ENCODE data around the gene ATP5F1D. TPM values are rescaled to one million over a fixed set of nuclear protein-coding genes. Genes with fewer than 3 reads are reported as not detected.
A peak's percentile ranks its signal among the peaks of the same experiment; 100 is the strongest.

ATP5F1D gene
- total and polyA plus RNA-seq, 2 of the 13 experiments (the other 11 are each of a cell fraction or from before 2014, with no cell fraction given) = 39.4 to 78.7 TPM

DNA sequence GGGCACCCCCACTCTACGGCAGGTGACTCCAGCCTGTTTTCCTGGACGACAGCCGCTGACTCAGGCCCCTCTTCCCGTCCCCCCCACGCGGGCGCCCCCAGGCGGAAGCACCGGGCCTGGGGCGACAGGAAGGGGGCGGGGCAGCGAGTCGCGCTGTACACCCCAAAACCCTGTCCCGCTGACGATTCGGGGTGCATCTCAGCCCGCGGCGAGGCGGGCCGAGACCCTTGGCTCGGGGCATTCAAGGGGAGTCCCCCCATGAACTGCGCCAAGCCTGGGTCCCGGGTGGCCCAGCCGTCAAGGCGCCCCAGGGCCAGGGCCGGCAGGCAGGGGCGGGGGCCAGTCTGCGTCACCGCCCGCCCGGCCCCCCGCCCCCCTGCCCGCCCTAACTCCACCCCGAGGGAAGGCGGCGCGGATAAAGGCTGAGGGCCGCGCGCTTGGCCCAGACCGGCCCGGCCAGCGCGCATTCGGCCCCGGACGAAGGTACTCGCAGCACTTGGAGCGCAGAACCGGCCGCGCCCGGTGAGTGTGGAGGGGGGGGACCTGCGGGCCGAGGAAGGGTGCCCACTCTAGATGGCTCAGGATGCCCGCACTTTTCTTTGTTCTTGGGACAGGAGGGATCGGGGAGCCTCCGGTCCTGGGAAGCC lies 6.7 kb downstream of the ATP5F1D start, which contains the start of gene MIDN (continued):
- TF ChIP-seq, protein P1, sequence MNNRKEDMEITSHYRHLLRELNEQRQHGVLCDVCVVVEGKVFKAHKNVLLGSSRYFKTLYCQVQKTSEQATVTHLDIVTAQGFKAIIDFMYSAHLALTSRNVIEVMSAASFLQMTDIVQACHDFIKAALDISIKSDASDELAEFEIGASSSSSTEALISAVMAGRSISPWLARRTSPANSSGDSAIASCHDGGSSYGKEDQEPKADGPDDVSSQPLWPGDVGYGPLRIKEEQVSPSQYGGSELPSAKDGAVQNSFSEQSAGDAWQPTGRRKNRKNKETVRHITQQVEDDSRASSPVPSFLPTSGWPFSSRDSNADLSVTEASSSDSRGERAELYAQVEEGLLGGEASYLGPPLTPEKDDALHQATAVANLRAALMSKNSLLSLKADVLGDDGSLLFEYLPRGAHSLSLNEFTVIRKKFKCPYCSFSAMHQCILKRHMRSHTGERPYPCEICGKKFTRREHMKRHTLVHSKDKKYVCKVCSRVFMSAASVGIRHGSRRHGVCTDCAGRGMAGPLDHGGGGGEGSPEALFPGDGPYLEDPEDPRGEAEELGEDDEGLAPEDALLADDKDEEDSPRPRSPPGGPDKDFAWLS (CRISPR knock-in tag; IDR thresholded peaks at IDR 0.05; ENCODE audit: borderline replicate concordance) = no peak
- TF ChIP-seq, protein P2, sequence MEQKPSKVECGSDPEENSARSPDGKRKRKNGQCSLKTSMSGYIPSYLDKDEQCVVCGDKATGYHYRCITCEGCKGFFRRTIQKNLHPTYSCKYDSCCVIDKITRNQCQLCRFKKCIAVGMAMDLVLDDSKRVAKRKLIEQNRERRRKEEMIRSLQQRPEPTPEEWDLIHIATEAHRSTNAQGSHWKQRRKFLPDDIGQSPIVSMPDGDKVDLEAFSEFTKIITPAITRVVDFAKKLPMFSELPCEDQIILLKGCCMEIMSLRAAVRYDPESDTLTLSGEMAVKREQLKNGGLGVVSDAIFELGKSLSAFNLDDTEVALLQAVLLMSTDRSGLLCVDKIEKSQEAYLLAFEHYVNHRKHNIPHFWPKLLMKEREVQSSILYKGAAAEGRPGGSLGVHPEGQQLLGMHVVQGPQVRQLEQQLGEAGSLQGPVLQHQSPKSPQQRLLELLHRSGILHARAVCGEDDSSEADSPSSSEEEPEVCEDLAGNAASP (CRISPR knock-in tag; IDR thresholded peaks at IDR 0.05; ENCODE audit: borderline replicate concordance) = no peak
- TF ChIP-seq NCOA2 (CRISPR knock-in tag; IDR thresholded peaks at IDR 0.05) (peak; percentile 36; the same call in 1 of the 2 replicates), RERE (CRISPR knock-in tag; IDR thresholded peaks at IDR 0.05; ENCODE audit: low read depth) (no peak), POLR2AphosphoS5 (IDR thresholded peaks at IDR 0.05; ENCODE audit: low read depth, low read length) (peak; percentile 95), SP2 (CRISPR knock-in tag; IDR thresholded peaks at IDR 0.05) (peak; percentile 39; the same call in 1 of the 2 replicates), SRF (IDR thresholded peaks at IDR 0.05; ENCODE audit: low read depth, low read length) (no peak), PHF20 (CRISPR knock-in tag; IDR thresholded peaks at IDR 0.05) (no peak; the same call in 1 of the 2 replicates), RBAK (CRISPR knock-in tag; IDR thresholded peaks at IDR 0.05) (no peak), ZIK1 (CRISPR knock-in tag; IDR thresholded peaks at IDR 0.05; ENCODE audit: borderline replicate concordance, low read depth) (no peak), KDM4B (CRISPR knock-in tag; IDR thresholded peaks at IDR 0.05) (no peak; the same call in 1 of the 2 replicates), GMEB1 (CRISPR knock-in tag; IDR thresholded peaks at IDR 0.05; ENCODE audit: borderline replicate concordance) (no peak), NFYC (CRISPR knock-in tag; IDR thresholded peaks at IDR 0.05) (no peak), ZBTB7B (CRISPR knock-in tag; IDR thresholded peaks at IDR 0.05) (peak; percentile 75; the same call in 1 of the 2 replicates), ZNF660 (CRISPR knock-in tag; IDR thresholded peaks at IDR 0.05; ENCODE audit: borderline replicate concordance, low read depth) (no peak), ZNF343 (CRISPR knock-in tag; IDR thresholded peaks at IDR 0.05) (no peak), RAD51 (IDR thresholded peaks at IDR 0.05; ENCODE audit: borderline replicate concordance) (no peak), KDM5B (CRISPR knock-in tag; IDR thresholded peaks at IDR 0.05; ENCODE audit: borderline replicate concordance) (no peak; the same call in 1 of the 2 replicates)
- TF ChIP-seq, protein P3, sequence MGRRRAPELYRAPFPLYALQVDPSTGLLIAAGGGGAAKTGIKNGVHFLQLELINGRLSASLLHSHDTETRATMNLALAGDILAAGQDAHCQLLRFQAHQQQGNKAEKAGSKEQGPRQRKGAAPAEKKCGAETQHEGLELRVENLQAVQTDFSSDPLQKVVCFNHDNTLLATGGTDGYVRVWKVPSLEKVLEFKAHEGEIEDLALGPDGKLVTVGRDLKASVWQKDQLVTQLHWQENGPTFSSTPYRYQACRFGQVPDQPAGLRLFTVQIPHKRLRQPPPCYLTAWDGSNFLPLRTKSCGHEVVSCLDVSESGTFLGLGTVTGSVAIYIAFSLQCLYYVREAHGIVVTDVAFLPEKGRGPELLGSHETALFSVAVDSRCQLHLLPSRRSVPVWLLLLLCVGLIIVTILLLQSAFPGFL (CRISPR knock-in tag; IDR thresholded peaks at IDR 0.05) = no peak

Measured in HepG2 (cell line).